Omental fat pad (tissue), 4 donors: Measurements from ENCODE around the gene KRTAP1-5. TPM values are rescaled to one million over a fixed set of nuclear protein-coding genes. Genes with fewer than 3 reads are reported as not detected.
"Not testable (repeated sequence)": the region's sequence is repeated elsewhere in the genome, so short reads cannot be mapped to it uniquely, and the experiment has no call there.

Experiments used
- ATAC-seq: fragments of 150-250 bp; one replicate; pipeline ENCODE4 v1.9.1; 2016; ENCODE audit warnings: mild to moderate bottlenecking, moderate library complexity; ENCODE audit not compliant: low FRiP score
- DNase-seq: peaks from one replicate; pipeline ENCODE4 v3.0.0-alpha.2; 2019; ENCODE audit warnings: low spot score
- total RNA-seq, 4 donors: library from RNA; depleted of rRNA; stranded (reverse); fragments of >200 nt; gene quantifications; one replicate each; pipeline ENCODE4 v1.1.0, GENCODE V29; 2016
- TF ChIP-seq, protein P1 (sequence below), 3 donors: fragments of 450-650 bp; IDR thresholded peaks; one replicate each; pipeline ENCODE4 v1.5.1; 2016 to 2017; ENCODE audit warnings: antibody characterized with exemption in 3 of 3, mild to moderate bottlenecking in 3 of 3, moderate library complexity in 2 of 3

Gene KRTAP1-5
- total RNA-seq, 4 donors from 2014 or later = not detected

DNA sequence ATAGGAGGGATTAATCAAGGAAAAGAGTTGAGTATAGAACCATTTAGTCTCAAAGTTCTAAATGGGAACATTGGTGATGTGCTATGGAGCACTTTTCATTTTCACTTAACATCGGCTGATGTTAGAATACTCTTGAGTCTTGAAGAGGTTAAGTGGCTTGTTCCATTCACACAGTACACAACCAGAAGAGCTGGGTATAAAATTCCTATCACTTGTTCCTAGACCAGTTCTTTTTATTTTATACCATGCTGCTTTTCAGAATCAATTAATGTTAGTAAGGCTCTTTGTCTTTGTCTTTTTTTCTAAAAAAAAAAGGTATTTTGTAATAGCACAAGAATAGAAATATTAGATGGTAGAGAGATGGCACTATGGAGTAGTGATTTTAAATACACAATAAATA is 15.9 kb upstream of the KRTAP1-5 start:
- TF ChIP-seq, protein P1, sequence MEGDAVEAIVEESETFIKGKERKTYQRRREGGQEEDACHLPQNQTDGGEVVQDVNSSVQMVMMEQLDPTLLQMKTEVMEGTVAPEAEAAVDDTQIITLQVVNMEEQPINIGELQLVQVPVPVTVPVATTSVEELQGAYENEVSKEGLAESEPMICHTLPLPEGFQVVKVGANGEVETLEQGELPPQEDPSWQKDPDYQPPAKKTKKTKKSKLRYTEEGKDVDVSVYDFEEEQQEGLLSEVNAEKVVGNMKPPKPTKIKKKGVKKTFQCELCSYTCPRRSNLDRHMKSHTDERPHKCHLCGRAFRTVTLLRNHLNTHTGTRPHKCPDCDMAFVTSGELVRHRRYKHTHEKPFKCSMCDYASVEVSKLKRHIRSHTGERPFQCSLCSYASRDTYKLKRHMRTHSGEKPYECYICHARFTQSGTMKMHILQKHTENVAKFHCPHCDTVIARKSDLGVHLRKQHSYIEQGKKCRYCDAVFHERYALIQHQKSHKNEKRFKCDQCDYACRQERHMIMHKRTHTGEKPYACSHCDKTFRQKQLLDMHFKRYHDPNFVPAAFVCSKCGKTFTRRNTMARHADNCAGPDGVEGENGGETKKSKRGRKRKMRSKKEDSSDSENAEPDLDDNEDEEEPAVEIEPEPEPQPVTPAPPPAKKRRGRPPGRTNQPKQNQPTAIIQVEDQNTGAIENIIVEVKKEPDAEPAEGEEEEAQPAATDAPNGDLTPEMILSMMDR (IDR thresholded peaks at IDR 0.05) = no peak
- no peak for DNase-seq
- ATAC-seq = no peak

DNA sequence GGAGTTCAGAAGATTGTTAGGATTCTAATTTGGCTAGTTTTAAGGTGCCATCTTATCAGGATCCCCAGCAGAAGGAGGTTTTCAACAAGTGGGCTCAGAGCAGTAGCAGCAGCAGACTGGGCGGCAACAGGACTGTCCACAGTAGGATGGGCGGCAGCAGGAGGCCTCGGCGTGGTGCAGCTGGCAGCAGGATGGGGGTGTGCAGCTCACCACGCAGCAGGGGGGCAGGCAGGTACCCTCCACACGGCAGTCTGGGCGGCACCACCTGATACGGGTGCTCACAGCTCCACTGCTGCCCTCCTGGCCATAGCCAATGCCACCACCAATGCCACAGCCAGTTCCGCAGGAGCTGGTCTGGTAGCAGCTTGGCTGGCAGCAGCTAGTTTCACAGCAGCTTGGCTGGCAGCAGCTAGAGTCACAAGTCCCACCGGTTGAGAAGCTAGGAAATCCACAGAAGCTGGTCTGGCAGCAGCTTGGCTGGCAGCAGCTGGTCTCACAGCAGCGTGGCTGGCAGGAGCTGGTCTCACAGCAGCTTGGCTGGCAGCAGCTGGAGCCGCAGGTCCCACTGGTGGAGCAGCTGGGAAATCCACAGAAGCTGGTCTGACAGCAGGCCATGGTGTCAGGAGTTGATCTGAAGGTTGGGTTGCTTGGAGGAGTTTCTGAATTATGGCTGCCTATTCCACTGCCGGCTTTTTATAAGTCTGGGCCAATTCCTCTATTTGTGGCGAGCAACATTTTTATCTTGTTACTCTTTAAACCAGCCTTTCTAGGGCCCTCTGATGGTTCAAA is 14.0 kb upstream of the KRTAP1-5 start, which contains the start of gene KRTAP1-1:
TSS of gene KRTAP1-1 (minus strand) at position 668 of the 789 bp plus-strand sequence. CDS start at position 615, 53 bp downstream.
- not testable (repeated sequence) for DNase-seq, ATAC-seq

DNA sequence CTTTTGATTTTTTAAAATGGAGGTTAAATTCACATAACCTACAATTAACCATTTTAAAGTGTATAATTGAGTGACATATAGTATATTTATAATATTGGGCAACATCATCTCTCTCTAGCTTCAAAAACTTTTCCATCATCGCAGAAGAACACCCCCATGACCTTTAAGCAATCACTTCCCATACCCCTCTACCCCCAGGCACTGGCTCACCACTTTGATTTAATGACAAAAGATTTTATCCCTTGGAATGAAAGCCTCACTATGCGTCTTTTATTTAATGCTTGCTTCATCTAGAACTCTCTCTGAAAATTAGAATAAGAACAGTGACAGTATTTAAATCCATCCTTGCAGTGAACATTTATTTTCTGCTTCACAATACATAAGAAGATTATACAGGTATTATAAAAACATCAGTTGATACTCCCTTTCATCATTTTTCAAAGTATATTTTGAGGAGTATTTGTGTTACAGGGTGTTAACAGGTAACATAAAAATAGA is 10.9 kb upstream of the KRTAP1-5 start:
- TF ChIP-seq, protein P1 (IDR thresholded peaks at IDR 0.05) = no peak
- ATAC-seq = no peak
- DNase-seq = no peak

DNA sequence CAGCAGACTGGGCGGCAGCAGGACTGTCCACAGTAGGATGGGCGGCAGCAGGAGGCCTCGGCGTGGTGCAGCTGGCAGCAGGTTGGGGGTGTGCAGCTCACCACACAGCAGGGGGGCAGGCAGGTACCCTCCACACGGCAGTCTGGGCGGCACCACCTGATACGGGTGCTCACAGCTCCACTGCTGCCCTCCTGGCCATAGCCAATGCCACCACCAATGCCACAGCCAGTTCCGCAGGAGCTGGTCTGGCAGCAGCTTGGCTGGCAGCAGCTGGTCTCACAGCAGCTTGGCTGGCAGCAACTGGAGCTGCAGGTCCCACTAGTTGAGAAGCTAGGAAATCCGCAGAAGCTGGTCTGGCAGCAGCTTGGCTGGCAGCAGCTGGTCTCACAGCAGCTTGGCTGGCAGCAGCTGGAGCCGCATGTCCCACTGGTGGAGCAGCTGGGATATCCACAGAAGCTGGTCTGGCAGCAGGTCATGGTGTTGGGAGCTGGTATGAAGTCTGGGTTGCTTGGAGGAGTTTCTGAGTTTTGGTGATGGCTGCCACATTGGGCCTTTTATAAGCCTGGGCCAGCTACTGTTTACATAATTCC is 7.4 kb upstream of the KRTAP1-5 start, which contains the start of gene KRTAP1-3:
TSS of gene KRTAP1-3 (minus strand) at position 529 of the 590 bp plus-strand sequence. CDS start at position 476, 53 bp downstream.
- not testable (repeated sequence) for DNase-seq, ATAC-seq

DNA sequence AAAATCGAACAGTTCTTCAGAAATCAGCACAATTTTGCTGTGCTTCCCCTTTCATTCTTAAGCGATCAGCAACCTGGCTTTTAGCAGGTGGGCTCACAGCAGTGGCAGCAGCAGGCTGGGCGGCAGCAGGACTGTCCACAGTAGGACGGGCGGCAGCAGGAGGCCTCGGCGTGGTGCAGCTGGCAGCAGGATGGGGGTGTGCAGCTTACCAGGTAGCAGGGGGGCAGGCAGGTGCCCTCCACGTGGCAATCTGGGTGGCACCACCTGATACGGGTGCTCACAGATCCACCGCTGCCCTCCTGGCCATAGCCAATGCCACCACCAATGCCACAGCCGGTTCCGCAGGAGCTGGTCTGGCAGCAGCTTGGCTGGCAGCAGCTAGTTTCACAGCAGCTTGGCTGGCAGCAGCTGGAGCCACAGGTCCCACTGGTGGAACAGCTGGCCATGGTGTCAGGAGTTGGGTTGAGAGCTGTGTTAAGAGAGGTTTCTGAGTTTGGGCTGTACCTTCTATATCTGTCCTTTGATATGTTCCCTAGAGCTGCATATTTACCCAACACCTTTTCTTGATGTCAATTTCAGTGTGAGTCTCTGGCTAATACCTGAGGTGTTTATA is 2.7 kb upstream of the KRTAP1-5 start, which contains the start of gene KRTAP1-4:
TSS of gene KRTAP1-4 (minus strand) at position 563 of the 613 bp plus-strand sequence. CDS start at position 446, 117 bp downstream.
- TF ChIP-seq, protein P1 (IDR thresholded peaks at IDR 0.05) = no peak
- DNase-seq = no peak
- no peak for ATAC-seq

DNA sequence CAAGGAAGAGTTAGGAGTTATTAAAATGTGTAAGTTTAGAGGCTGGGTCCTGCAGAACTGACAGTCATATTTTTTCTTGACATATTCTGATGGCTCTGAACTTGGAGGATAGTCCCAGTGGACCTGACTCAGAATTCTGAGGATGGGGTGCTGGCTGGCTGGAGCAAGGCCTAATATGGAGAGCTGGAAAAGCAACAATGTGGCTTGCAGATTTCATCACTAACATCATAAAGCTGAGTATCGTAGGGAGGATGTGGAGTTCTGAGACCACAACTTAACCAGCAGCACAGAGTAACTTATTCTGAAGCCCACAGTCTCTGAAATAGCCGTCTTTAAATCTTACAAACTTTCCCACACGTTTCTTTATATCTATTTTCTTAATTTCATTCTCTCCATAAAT is 2.3 kb downstream of the KRTAP1-5 start:
- ATAC-seq (no peak), DNase-seq (no peak)
- TF ChIP-seq, protein P1 (IDR thresholded peaks at IDR 0.05) = no peak

DNA sequence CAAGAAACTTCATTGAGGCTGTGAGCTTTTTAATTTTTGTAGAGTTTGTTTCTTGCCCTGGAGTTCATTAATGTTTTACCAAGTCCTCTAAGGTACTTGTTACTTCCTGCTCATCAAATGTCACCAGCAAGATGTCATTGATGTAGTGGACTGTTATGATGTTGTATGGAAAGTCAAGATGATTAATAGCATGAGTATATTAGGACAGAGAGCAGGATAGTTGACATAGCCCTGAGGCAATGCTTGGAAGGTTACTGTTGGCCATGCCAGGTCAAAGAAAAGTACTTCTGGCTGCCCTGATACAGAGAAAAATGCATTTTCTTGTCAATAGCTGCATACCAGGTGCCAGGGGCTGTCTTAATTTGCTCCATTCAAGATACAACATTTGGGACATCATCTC is 6.7 kb downstream of the KRTAP1-5 start:
- ATAC-seq = no peak
- TF ChIP-seq, protein P1 (IDR thresholded peaks at IDR 0.05) = no peak
- DNase-seq = no peak
